Activated T-cell treated with anti-CD3 and anti-CD28 coated beads, Interleukin-2, amount 50 U/mL, for 24 hours (primary cell): ENCODE results near the gene EFCAB11.
"Not testable (repeated sequence)": the region's sequence is repeated elsewhere in the genome, so short reads cannot be mapped to it uniquely, and the experiment has no call there.

ENCODE experiments used
- DNase-seq: peaks from one replicate; pipeline ENCODE4 v3.0.0-alpha.2; 2020
- H3K27ac Mint-ChIP-seq: 2 replicates; pipeline ENCODE4 v1.8.0; 2020; ENCODE audit warnings: mild to moderate bottlenecking, mixed read lengths
- H3K27me3 Mint-ChIP-seq: 2 replicates; pipeline ENCODE4 v1.8.0; 2020; ENCODE audit warnings: mixed read lengths
- H3K36me3 Mint-ChIP-seq: 2 replicates; pipeline ENCODE4 v1.8.0; 2020; ENCODE audit warnings: low read depth, mixed read lengths
- H3K4me1 Mint-ChIP-seq: 2 replicates; pipeline ENCODE4 v1.8.0; 2020; ENCODE audit warnings: low read depth, mixed read lengths
- H3K4me3 Mint-ChIP-seq: 2 replicates; pipeline ENCODE4 v1.8.0; 2020; ENCODE audit warnings: mild to moderate bottlenecking, moderate library complexity, mixed read lengths
- H3K9me3 Mint-ChIP-seq: 2 replicates; pipeline ENCODE4 v1.8.0; 2020; ENCODE audit warnings: mixed read lengths

The EFCAB11 gene

GRCh38 chr14:89910691-89911009 is 43.9 kb downstream of the EFCAB11 start:
- no peak overlapping the region for H3K27ac Mint-ChIP-seq
- peaks cover 9% of the 10 kb centered on the region for H3K27me3 Mint-ChIP-seq
- peaks cover 4% of the 10 kb centered on the region for H3K4me1 Mint-ChIP-seq
- H3K36me3 Mint-ChIP-seq: no peaks in the 10 kb centered on the region
- no peak for DNase-seq
- no peak overlapping the region for H3K4me3 Mint-ChIP-seq
- no peaks in the 10 kb centered on the region for H3K9me3 Mint-ChIP-seq

- Mint-ChIP-seq H3K4me1 (peaks cover 5% of the 10 kb centered on the region), H3K4me3 (no peak overlapping the region), H3K9me3 (no peaks in the 10 kb centered on the region), H3K27ac (no peak overlapping the region), H3K36me3 (no peaks in the 10 kb centered on the region), H3K27me3 (peaks cover 6% of the 10 kb centered on the region)
- DNase-seq: no peak
These were observed 44.9 kb downstream of the EFCAB11 start for GRCh38 chr14:89909586-89909985.

- peaks cover 9% of the 10 kb centered on the region for H3K4me1 Mint-ChIP-seq
- no peaks in the 10 kb centered on the region for H3K9me3 Mint-ChIP-seq
- H3K36me3 Mint-ChIP-seq: no peaks in the 10 kb centered on the region
- DNase-seq: no peak
- H3K27ac Mint-ChIP-seq: no peak overlapping the region
- no peak overlapping the region for H3K4me3 Mint-ChIP-seq
- peaks cover 6% of the 10 kb centered on the region for H3K27me3 Mint-ChIP-seq
These were observed 45.6 kb downstream of the EFCAB11 start for GRCh38 chr14:89908712-89909450.

GRCh38 chr14:89907655-89908054 is 46.9 kb downstream of the EFCAB11 start:
- no peaks in the 10 kb centered on the region for H3K9me3 Mint-ChIP-seq
- H3K36me3 Mint-ChIP-seq: no peaks in the 10 kb centered on the region
- H3K27me3 Mint-ChIP-seq: peaks cover 6% of the 10 kb centered on the region
- DNase-seq: no peak
- no peak overlapping the region for H3K27ac Mint-ChIP-seq
- H3K4me1 Mint-ChIP-seq: peaks cover 19% of the 10 kb centered on the region
- H3K4me3 Mint-ChIP-seq: no peak overlapping the region

GRCh38 chr14:89906000-89906399 is 48.5 kb downstream of the EFCAB11 start:
- no peak overlapping the region for H3K27ac Mint-ChIP-seq
- no peaks in the 10 kb centered on the region for H3K36me3 Mint-ChIP-seq
- no peak overlapping the region for H3K4me3 Mint-ChIP-seq
- peaks cover 19% of the 10 kb centered on the region for H3K4me1 Mint-ChIP-seq
- H3K27me3 Mint-ChIP-seq: peaks cover 6% of the 10 kb centered on the region
- H3K9me3 Mint-ChIP-seq: no peaks in the 10 kb centered on the region
- no peak for DNase-seq

GRCh38 chr14:89903340-89903952 is 51.1 kb downstream of the EFCAB11 start:
- Mint-ChIP-seq H3K36me3 (no peaks in the 10 kb centered on the region), H3K4me3 (no peak overlapping the region), H3K27ac (no peak overlapping the region), H3K27me3 (peaks cover 6% of the 10 kb centered on the region), H3K9me3 (no peaks in the 10 kb centered on the region), H3K4me1 (peaks cover 19% of the 10 kb centered on the region)
- no peak for DNase-seq

GRCh38 chr14:89902881-89903280 is 51.6 kb downstream of the EFCAB11 start:
- H3K36me3 Mint-ChIP-seq: no peaks in the 10 kb centered on the region

GRCh38 chr14:89900802-89901201 is 53.7 kb downstream of the EFCAB11 start:
- no peak for DNase-seq
- Mint-ChIP-seq H3K36me3 (no peaks in the 10 kb centered on the region), H3K4me3 (no peak overlapping the region), H3K4me1 (peaks cover 19% of the 10 kb centered on the region), H3K9me3 (no peaks in the 10 kb centered on the region), H3K27ac (no peak overlapping the region), H3K27me3 (peaks cover 6% of the 10 kb centered on the region)

More at GRCh38 chr14:89902881-89903280, 51.6 kb downstream of the EFCAB11 start:
- Mint-ChIP-seq H3K27ac (no peak overlapping the region), H3K4me3 (no peak overlapping the region), H3K27me3 (peaks cover 6% of the 10 kb centered on the region), H3K4me1 (peaks cover 19% of the 10 kb centered on the region), H3K9me3 (no peaks in the 10 kb centered on the region)
- DNase-seq: no peak

GRCh38 chr14:89899917-89900663 is 54.4 kb downstream of the EFCAB11 start:
- H3K4me3 Mint-ChIP-seq: no peak overlapping the region
- no peaks in the 10 kb centered on the region for H3K9me3 Mint-ChIP-seq
- no peaks in the 10 kb centered on the region for H3K36me3 Mint-ChIP-seq
- peaks cover 13% of the 10 kb centered on the region for H3K4me1 Mint-ChIP-seq
- peaks cover 6% of the 10 kb centered on the region for H3K27me3 Mint-ChIP-seq
- H3K27ac Mint-ChIP-seq: no peak overlapping the region
- DNase-seq: no peak

- DNase-seq: no peak
- H3K9me3 Mint-ChIP-seq: no peaks in the 10 kb centered on the region
These were observed 55.2 kb downstream of the EFCAB11 start for GRCh38 chr14:89899291-89899690.

GRCh38 chr14:89893388-89893787 is 61.1 kb downstream of the EFCAB11 start:
- not testable (repeated sequence) for H3K27ac Mint-ChIP-seq, H3K27me3 Mint-ChIP-seq, H3K9me3 Mint-ChIP-seq, H3K36me3 Mint-ChIP-seq, H3K4me1 Mint-ChIP-seq, H3K4me3 Mint-ChIP-seq, DNase-seq

More at GRCh38 chr14:89899291-89899690, 55.2 kb downstream of the EFCAB11 start:
- Mint-ChIP-seq H3K27me3 (peaks cover 6% of the 10 kb centered on the region), H3K27ac (no peak overlapping the region), H3K4me1 (peaks cover 13% of the 10 kb centered on the region), H3K4me3 (no peak overlapping the region), H3K36me3 (no peaks in the 10 kb centered on the region)

GRCh38 chr14:89892953-89893352 is 61.6 kb downstream of the EFCAB11 start:
- no peaks in the 10 kb centered on the region for H3K4me1 Mint-ChIP-seq
- peaks cover 7% of the 10 kb centered on the region for H3K9me3 Mint-ChIP-seq
- no peak for DNase-seq
- H3K4me3 Mint-ChIP-seq: no peak overlapping the region
- no peaks in the 10 kb centered on the region for H3K36me3 Mint-ChIP-seq
- H3K27me3 Mint-ChIP-seq: no peaks in the 10 kb centered on the region
- H3K27ac Mint-ChIP-seq: no peak overlapping the region

- not testable (repeated sequence) for H3K4me1 Mint-ChIP-seq
These were observed 62.8 kb downstream of the EFCAB11 start for GRCh38 chr14:89891721-89892120.

GRCh38 chr14:89891055-89891454 is 63.5 kb downstream of the EFCAB11 start:
- Mint-ChIP-seq H3K9me3 (peaks cover 7% of the 10 kb centered on the region), H3K4me3 (no peak overlapping the region), H3K27me3 (no peaks in the 10 kb centered on the region), H3K27ac (no peak overlapping the region), H3K36me3 (no peaks in the 10 kb centered on the region), H3K4me1 (no peaks in the 10 kb centered on the region)
- no peak for DNase-seq

More at GRCh38 chr14:89891721-89892120, 62.8 kb downstream of the EFCAB11 start:
- DNase-seq, H3K27me3 Mint-ChIP-seq, H3K27ac Mint-ChIP-seq, H3K9me3 Mint-ChIP-seq, H3K4me3 Mint-ChIP-seq, H3K36me3 Mint-ChIP-seq: not testable (repeated sequence)

- Mint-ChIP-seq H3K27ac (no peak overlapping the region), H3K27me3 (no peaks in the 10 kb centered on the region), H3K9me3 (peaks cover 7% of the 10 kb centered on the region), H3K36me3 (no peaks in the 10 kb centered on the region), H3K4me1 (no peaks in the 10 kb centered on the region), H3K4me3 (no peak overlapping the region)
- no peak for DNase-seq
These were observed 63.9 kb downstream of the EFCAB11 start for GRCh38 chr14:89890589-89890988.
